Nephron progenitor cell (in vitro differentiated cells): ENCODE results near the gene WNT1.

Experiments used
- DNase-seq: peaks from one replicate; pipeline ENCODE4 v3.0.0; 2021
- H3K27ac Mint-ChIP-seq: 2 replicates; pipeline ENCODE4 v1.8.0; 2021; ENCODE audit warnings: mild to moderate bottlenecking, moderate library complexity, mixed read lengths
- H3K27me3 Mint-ChIP-seq: 2 replicates; pipeline ENCODE4 v1.8.0; 2021; ENCODE audit warnings: mild to moderate bottlenecking, low read depth, mixed read lengths; ENCODE audit not compliant: poor library complexity
- H3K36me3 Mint-ChIP-seq: 2 replicates; pipeline ENCODE4 v1.8.0; 2021; ENCODE audit warnings: low read depth, mixed read lengths
- H3K4me1 Mint-ChIP-seq: 2 replicates; pipeline ENCODE4 v1.8.0; 2021; ENCODE audit warnings: mixed read lengths
- H3K4me3 Mint-ChIP-seq: 2 replicates; pipeline ENCODE4 v1.8.0; 2021; ENCODE audit warnings: mild to moderate bottlenecking, moderate library complexity, mixed read lengths
- H3K9me3 Mint-ChIP-seq: 2 replicates; pipeline ENCODE4 v1.8.0; 2021; ENCODE audit warnings: mild to moderate bottlenecking, moderate library complexity, mixed read lengths
- CTCF ChIP-seq: fragments of 200-600 bp; sonication (generic); IDR thresholded peaks from 2 replicates; pipeline ENCODE4 v1.5.0; 2021; ENCODE audit warnings: antibody characterized with exemption

WNT1 gene

GRCh38 chr12:48973941-48974673 is 4.0 kb upstream of the WNT1 start:
- DNase-seq: peak; percentile 80
- peaks cover 40% of the 10 kb centered on the region for H3K4me1 Mint-ChIP-seq

GRCh38 chr12:48977290-48978281 is 536 bp upstream of the WNT1 start:
- H3K9me3 Mint-ChIP-seq: peaks cover 7% of the 10 kb centered on the region
- H3K27me3 Mint-ChIP-seq: peaks cover 100% of the 10 kb centered on the region
- DNase-seq: peak; percentile 89
- H3K4me1 Mint-ChIP-seq: peaks cover 51% of the 10 kb centered on the region
- peak overlapping the region; percentile 46 for H3K4me3 Mint-ChIP-seq
- peak; percentile 67 for TF ChIP-seq CTCF
- H3K27ac Mint-ChIP-seq: no peak overlapping the region
- H3K36me3 Mint-ChIP-seq: no peaks in the 10 kb centered on the region

More at GRCh38 chr12:48973941-48974673, 4.0 kb upstream of the WNT1 start:
- peaks cover 99% of the 10 kb centered on the region for H3K27me3 Mint-ChIP-seq
- no peak overlapping the region for H3K27ac Mint-ChIP-seq
- no peak overlapping the region for H3K4me3 Mint-ChIP-seq
- H3K36me3 Mint-ChIP-seq: no peaks in the 10 kb centered on the region
- peaks cover 7% of the 10 kb centered on the region for H3K9me3 Mint-ChIP-seq
- TF ChIP-seq CTCF: peak; percentile 65

- Mint-ChIP-seq H3K27ac (peak overlapping the region; percentile 69), H3K9me3 (peaks cover 7% of the 10 kb centered on the region), H3K27me3 (peaks cover 100% of the 10 kb centered on the region), H3K36me3 (no peaks in the 10 kb centered on the region), H3K4me3 (peak overlapping the region; percentile 75), H3K4me1 (peaks cover 47% of the 10 kb centered on the region)
- DNase-seq: no peak
- no peak for TF ChIP-seq CTCF
Measured at GRCh38 chr12:48978741-48979601, 849 bp downstream of the WNT1 start.

- DNase-seq: no peak
- H3K4me1 Mint-ChIP-seq: peaks cover 55% of the 10 kb centered on the region
- peak overlapping the region; percentile 75 for H3K4me3 Mint-ChIP-seq
- peaks cover 100% of the 10 kb centered on the region for H3K27me3 Mint-ChIP-seq
- H3K27ac Mint-ChIP-seq: no peak overlapping the region
- peaks cover 7% of the 10 kb centered on the region for H3K9me3 Mint-ChIP-seq
- TF ChIP-seq CTCF: no peak
- no peaks in the 10 kb centered on the region for H3K36me3 Mint-ChIP-seq
Measured at GRCh38 chr12:48979602-48980388, 1.7 kb downstream of the WNT1 start.

GRCh38 chr12:48980389-48980952 is 2.3 kb downstream of the WNT1 start:
- no peak for TF ChIP-seq CTCF
- Mint-ChIP-seq H3K4me3 (peak overlapping the region; percentile 75), H3K4me1 (peaks cover 62% of the 10 kb centered on the region), H3K36me3 (no peaks in the 10 kb centered on the region), H3K27ac (peak overlapping the region; percentile 69), H3K27me3 (peaks cover 100% of the 10 kb centered on the region), H3K9me3 (peaks cover 7% of the 10 kb centered on the region)
- DNase-seq: no peak
